Measurements from ENCODE around the gene PNPLA7.
"Not testable (repeated sequence)": the region's sequence is repeated elsewhere in the genome, so short reads cannot be mapped to it uniquely, and the experiment has no call there.

PNPLA7 gene

GRCh38 chr9:137536594-137537131, 13.5 kb downstream of the PNPLA7 start:
- not testable (repeated sequence) for DNase-seq

- no peak for DNase-seq
Observed at GRCh38 chr9:137535120-137535428, 15.1 kb downstream of the PNPLA7 start.

- no peak for DNase-seq
Observed at GRCh38 chr9:137534256-137535119, 15.7 kb downstream of the PNPLA7 start.

- not testable (repeated sequence) for DNase-seq
Observed at GRCh38 chr9:137532891-137533468, 17.2 kb downstream of the PNPLA7 start.

- no peak for DNase-seq
Observed at GRCh38 chr9:137531099-137531765, 19.0 kb downstream of the PNPLA7 start.

GRCh38 chr9:137530331-137530730, 19.9 kb downstream of the PNPLA7 start:
- no peak for DNase-seq

- DNase-seq, result no peak
Observed at GRCh38 chr9:137524981-137525317, 25.3 kb downstream of the PNPLA7 start.

GRCh38 chr9:137524161-137524980, 25.8 kb downstream of the PNPLA7 start:
- no peak for DNase-seq

GRCh38 chr9:137522746-137523455, 27.3 kb downstream of the PNPLA7 start:
- DNase-seq, result no peak

GRCh38 chr9:137521405-137521985, 28.7 kb downstream of the PNPLA7 start:
- DNase-seq, result no peak

- no peak for DNase-seq
Observed at GRCh38 chr9:137520614-137521404, 29.4 kb downstream of the PNPLA7 start.

GRCh38 chr9:137519553-137519952, 30.6 kb downstream of the PNPLA7 start:
- DNase-seq, result no peak

- not testable (repeated sequence) for DNase-seq
Observed at GRCh38 chr9:137518661-137519459, 31.3 kb downstream of the PNPLA7 start.

- no peak for DNase-seq
Observed at GRCh38 chr9:137516144-137516917, 33.9 kb downstream of the PNPLA7 start.

GRCh38 chr9:137515338-137515724, 34.9 kb downstream of the PNPLA7 start:
- DNase-seq, result no peak

- no peak for DNase-seq
Observed at GRCh38 chr9:137514691-137515337, 35.4 kb downstream of the PNPLA7 start.

- not testable (repeated sequence) for DNase-seq
Observed at GRCh38 chr9:137513801-137514570, 36.2 kb downstream of the PNPLA7 start.

GRCh38 chr9:137513136-137513535, 37.1 kb downstream of the PNPLA7 start:
- DNase-seq, result not testable (repeated sequence)

Data from NCI-H1436 treated with DMSO at 0.1 percent for 48 hours (cell line).